ENCODE data around the gene TXNDC5. TPM values are rescaled to one million over a fixed set of nuclear protein-coding genes. Genes with fewer than 3 reads are reported as not detected.
A peak's percentile ranks its signal among the peaks of the same experiment; 100 is the strongest.

The TXNDC5 gene
- total RNA-seq, 4 donors from 2014 or later, result 17.2 to 217 (median 65.2) TPM

DNA sequence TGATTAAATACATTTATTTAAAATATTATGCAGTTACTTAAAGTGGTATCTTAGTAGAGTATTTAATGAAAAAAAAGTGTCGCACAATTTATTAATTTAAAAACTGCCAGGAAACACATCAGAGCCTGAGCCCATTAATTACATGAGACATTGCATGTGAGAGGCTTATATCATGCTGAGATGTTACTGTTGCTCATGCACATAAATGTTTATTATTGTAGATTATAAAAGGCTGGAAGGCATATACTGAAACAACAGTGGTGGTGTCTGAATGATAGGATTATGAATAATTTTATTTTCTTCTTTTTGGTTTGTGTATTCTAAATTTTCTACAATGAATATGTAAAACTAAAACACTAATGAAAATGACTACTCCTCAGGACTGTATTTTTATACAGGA lies 45.7 kb upstream of the TXNDC5 start:
- H3K27me3 ChIP-seq, result no peaks in the 10 kb centered on the region
- no peaks in the 10 kb centered on the region for H3K9me3 ChIP-seq
- no peaks in the 10 kb centered on the region for H3K4me1 ChIP-seq
- in situ Hi-C loops (cut with MboI; ENCODE audit: low pct_ligation_motif_present in 1 of 4, low pct_unique_long_range_greater_than_20kb in 1 of 4, low sequenced_read_pairs in 3 of 4) (no loop called here), intact Hi-C loops (cut with DNase I; ENCODE audit: low total_unique reads) (no loop called here)
- no peak overlapping the region for H3K4me3 ChIP-seq
- 89 to 96% methylated on average over 1 of the region's 1 CpG for WGBS, 2 donors (ENCODE audit: low coverage in 1 of 2)
- no peak for TF ChIP-seq POLR2AphosphoS5 (IDR thresholded peaks at IDR 0.05)
- no peak for DNase-seq
- H3K36me3 ChIP-seq, result no peaks in the 10 kb centered on the region
- no peak overlapping the region for H3K27ac ChIP-seq

DNA sequence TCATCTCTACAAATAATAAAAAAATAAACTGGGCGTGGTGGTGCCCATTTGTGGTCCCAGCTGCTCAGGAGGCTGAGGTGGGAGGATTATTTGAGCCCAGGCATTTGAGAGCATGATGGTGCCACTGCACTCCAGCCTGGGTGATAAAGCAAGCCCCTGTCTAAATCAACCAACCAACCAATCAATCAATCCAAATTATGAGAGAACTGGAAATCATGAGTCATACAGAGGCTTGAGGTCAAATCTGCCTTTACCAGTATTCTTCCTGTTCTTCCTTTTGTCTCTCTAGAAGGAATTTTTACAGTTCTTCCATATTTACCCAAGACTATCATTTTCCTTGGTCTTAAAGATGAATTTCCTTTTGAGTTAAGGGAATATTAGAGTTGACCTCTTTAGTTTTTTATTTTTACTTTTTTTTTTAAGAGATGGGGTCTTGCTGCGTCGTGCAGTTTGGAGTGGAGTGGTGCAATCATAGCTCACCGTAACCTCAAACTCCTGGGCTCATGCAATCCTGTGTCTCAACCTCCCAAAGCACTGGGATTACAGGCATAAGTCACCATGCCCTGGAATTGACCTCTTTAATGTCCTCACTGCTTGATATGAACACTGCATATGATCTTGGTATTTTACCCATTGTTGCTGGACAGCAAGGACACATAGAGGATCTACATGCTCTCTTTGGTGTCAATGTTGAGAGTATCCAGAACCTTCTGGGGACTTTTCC lies 44.1 kb upstream of the TXNDC5 start:
- no peak overlapping the region for H3K27ac ChIP-seq
- H3K4me1 ChIP-seq, result no peaks in the 10 kb centered on the region
- TF ChIP-seq EP300 (IDR thresholded peaks at IDR 0.05; ENCODE audit: low read depth), result no peak
- no peak for TF ChIP-seq POLR2AphosphoS5 (IDR thresholded peaks at IDR 0.05)
- TF ChIP-seq, protein P1, sequence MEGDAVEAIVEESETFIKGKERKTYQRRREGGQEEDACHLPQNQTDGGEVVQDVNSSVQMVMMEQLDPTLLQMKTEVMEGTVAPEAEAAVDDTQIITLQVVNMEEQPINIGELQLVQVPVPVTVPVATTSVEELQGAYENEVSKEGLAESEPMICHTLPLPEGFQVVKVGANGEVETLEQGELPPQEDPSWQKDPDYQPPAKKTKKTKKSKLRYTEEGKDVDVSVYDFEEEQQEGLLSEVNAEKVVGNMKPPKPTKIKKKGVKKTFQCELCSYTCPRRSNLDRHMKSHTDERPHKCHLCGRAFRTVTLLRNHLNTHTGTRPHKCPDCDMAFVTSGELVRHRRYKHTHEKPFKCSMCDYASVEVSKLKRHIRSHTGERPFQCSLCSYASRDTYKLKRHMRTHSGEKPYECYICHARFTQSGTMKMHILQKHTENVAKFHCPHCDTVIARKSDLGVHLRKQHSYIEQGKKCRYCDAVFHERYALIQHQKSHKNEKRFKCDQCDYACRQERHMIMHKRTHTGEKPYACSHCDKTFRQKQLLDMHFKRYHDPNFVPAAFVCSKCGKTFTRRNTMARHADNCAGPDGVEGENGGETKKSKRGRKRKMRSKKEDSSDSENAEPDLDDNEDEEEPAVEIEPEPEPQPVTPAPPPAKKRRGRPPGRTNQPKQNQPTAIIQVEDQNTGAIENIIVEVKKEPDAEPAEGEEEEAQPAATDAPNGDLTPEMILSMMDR (IDR thresholded peaks at IDR 0.05), result no peak
- TF ChIP-seq POLR2A (IDR thresholded peaks at IDR 0.05), result no peak
- WGBS, 2 donors (ENCODE audit: low coverage in 1 of 2), result 93 to 95% methylated on average over 3 to 4 of the region's 4 CpGs
- H3K36me3 ChIP-seq, result no peaks in the 10 kb centered on the region
- H3K4me3 ChIP-seq, result no peak overlapping the region
- H3K27me3 ChIP-seq, result no peaks in the 10 kb centered on the region
- H3K9me3 ChIP-seq, result no peaks in the 10 kb centered on the region
- no peak for DNase-seq
- intact Hi-C loops (cut with DNase I; ENCODE audit: low total_unique reads), result no loop called here
- in situ Hi-C loops (cut with MboI; ENCODE audit: low pct_ligation_motif_present in 1 of 4, low pct_unique_long_range_greater_than_20kb in 1 of 4, low sequenced_read_pairs in 3 of 4), result no loop called here

DNA sequence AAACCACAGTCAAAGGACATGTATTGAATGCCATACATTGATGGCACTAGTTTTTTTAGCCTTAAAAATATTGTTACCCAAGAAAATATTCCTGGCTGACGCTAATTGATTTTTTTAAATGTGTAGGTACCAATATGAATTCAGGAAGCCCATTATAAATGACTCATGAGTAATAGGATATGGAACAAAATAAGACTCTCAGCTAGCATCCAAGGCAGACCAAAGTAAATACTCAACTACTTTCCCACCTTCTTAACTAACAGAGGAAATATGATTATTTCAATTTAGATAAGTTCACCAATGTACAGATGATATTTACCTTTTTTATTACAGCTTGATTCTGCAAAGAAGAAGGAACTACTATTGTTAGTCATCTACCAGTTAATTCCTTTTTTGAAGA lies 43.2 kb upstream of the TXNDC5 start:
- no peak overlapping the region for H3K27ac ChIP-seq
- H3K27me3 ChIP-seq, result no peaks in the 10 kb centered on the region
- H3K9me3 ChIP-seq, result no peaks in the 10 kb centered on the region
- TF ChIP-seq, protein P1 (IDR thresholded peaks at IDR 0.05), result no peak
- TF ChIP-seq EP300 (IDR thresholded peaks at IDR 0.05; ENCODE audit: low read depth), result no peak
- TF ChIP-seq POLR2A (IDR thresholded peaks at IDR 0.05), result no peak
- no peak for TF ChIP-seq POLR2AphosphoS5 (IDR thresholded peaks at IDR 0.05)
- intact Hi-C loops (cut with DNase I; ENCODE audit: low total_unique reads) (no loop called here), in situ Hi-C loops (cut with MboI; ENCODE audit: low pct_ligation_motif_present in 1 of 4, low pct_unique_long_range_greater_than_20kb in 1 of 4, low sequenced_read_pairs in 3 of 4) (no loop called here)
- H3K36me3 ChIP-seq, result no peaks in the 10 kb centered on the region
- 83 to 89% methylated on average over 1 of the region's 1 CpG for WGBS, 2 donors (ENCODE audit: low coverage in 1 of 2)
- H3K4me1 ChIP-seq, result no peaks in the 10 kb centered on the region
- no peak overlapping the region for H3K4me3 ChIP-seq
- no peak for DNase-seq

DNA sequence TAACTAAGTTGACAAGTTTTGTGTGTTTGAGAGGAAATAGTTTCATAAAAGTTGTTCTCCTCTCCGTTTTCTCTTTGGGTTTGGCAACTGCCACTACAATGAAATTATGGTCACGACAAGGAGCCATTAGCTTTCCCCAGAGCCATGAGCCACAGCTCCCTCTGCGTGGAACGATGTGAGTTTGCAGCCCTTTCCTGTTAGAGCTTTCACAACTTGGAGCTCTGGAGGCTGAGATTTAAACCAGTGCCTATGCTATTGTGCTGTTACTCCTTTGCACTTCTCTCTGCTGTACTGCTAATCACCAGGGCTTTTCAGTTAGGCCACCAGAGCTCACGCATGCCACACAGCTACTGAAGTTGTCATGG lies 29.3 kb upstream of the TXNDC5 start:
- Histone ChIP-seq H3K4me1 (no peaks in the 10 kb centered on the region), H3K36me3 (no peaks in the 10 kb centered on the region), H3K9me3 (no peaks in the 10 kb centered on the region), H3K27ac (peak overlapping the region in 2 of 4 donors; percentile 3 to 34), H3K4me3 (no peak overlapping the region), H3K27me3 (no peaks in the 10 kb centered on the region)
- WGBS, 2 donors (ENCODE audit: low coverage in 1 of 2), result 70 to 72% methylated on average over 2 to 5 of the region's 5 CpGs
- no peak for DNase-seq
- TF ChIP-seq, protein P1 (IDR thresholded peaks at IDR 0.05), result no peak
- TF ChIP-seq POLR2A (IDR thresholded peaks at IDR 0.05) (no peak), EP300 (IDR thresholded peaks at IDR 0.05; ENCODE audit: low read depth) (no peak)
- intact Hi-C loops (cut with DNase I; ENCODE audit: low total_unique reads), result no loop called here
- in situ Hi-C loops (cut with MboI; ENCODE audit: low pct_ligation_motif_present in 1 of 4, low pct_unique_long_range_greater_than_20kb in 1 of 4, low sequenced_read_pairs in 3 of 4), result no loop called here

Data from transverse colon (tissue), 4 donors.